ENCODE measurements around the gene SLC29A1. TPM values are rescaled to one million over a fixed set of nuclear protein-coding genes. Genes with fewer than 3 reads are reported as not detected.

SLC29A1 gene
- total RNA-seq, 1 donor = 23.6 TPM

- DNase-seq (ENCODE audit: low read depth) = no peak
- no peak overlapping the region for H3K4me3 ChIP-seq (ENCODE audit: low read depth, low read length)
- TF ChIP-seq, protein P1, sequence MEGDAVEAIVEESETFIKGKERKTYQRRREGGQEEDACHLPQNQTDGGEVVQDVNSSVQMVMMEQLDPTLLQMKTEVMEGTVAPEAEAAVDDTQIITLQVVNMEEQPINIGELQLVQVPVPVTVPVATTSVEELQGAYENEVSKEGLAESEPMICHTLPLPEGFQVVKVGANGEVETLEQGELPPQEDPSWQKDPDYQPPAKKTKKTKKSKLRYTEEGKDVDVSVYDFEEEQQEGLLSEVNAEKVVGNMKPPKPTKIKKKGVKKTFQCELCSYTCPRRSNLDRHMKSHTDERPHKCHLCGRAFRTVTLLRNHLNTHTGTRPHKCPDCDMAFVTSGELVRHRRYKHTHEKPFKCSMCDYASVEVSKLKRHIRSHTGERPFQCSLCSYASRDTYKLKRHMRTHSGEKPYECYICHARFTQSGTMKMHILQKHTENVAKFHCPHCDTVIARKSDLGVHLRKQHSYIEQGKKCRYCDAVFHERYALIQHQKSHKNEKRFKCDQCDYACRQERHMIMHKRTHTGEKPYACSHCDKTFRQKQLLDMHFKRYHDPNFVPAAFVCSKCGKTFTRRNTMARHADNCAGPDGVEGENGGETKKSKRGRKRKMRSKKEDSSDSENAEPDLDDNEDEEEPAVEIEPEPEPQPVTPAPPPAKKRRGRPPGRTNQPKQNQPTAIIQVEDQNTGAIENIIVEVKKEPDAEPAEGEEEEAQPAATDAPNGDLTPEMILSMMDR (IDR thresholded peaks at IDR 0.05; ENCODE audit: insufficient read depth, low read length) = no peak
Measured at GRCh38 chr6:44203955-44204354, 19.4 kb upstream of the SLC29A1 start.

DNA sequence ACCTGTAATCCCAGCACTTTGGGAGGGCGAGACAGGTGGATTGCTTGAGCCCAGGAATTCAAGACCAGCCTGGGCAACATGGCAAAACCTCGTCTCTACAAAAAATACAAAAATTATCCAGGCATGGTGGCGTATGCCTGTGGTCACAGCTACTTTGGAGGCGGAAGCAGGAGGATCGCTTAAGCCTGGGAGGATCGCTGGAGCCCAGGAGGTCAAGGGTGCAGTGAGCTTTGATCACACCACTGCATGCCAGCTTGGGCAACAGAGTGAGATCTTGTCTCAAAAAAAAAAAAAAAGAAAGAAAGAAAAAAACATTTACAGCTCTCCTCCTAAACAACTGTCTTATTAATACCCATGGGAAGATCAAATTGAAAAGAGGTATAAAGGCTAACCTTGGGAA lies 15.4 kb upstream of the SLC29A1 start:
- TF ChIP-seq, protein P1 (IDR thresholded peaks at IDR 0.05; ENCODE audit: insufficient read depth, low read length) = no peak
- no peak overlapping the region for H3K4me3 ChIP-seq (ENCODE audit: low read depth, low read length)
- no peak for DNase-seq (ENCODE audit: low read depth)

GRCh38 chr6:44211284-44211683 lies 12.1 kb upstream of the SLC29A1 start:
- DNase-seq (ENCODE audit: low read depth) = no peak
- no peak overlapping the region for H3K4me3 ChIP-seq (ENCODE audit: low read depth, low read length)
- TF ChIP-seq, protein P1 (IDR thresholded peaks at IDR 0.05; ENCODE audit: insufficient read depth, low read length) = no peak

DNA sequence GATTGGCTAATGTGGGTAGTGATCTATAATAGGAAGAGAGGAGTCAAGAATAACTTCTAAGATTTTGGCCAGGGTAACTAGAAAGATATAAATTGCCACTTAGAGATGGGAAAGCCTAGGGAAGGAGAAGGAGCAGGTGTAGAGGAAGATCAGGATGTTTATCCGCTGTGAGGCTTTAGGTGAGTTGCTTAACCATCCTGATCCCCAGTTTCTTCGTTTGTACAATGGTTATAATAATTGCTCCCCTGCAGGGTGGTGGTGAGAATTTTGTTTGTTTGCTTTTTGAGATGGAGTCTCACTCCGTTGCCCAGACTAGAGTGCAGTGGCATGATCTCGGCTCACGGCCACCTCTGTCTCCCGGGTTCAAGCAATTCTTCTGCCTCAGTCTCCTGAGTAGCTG lies 9.1 kb upstream of the SLC29A1 start:
- H3K4me3 ChIP-seq (ENCODE audit: low read depth, low read length) = no peak overlapping the region
- TF ChIP-seq, protein P1 (IDR thresholded peaks at IDR 0.05; ENCODE audit: insufficient read depth, low read length) = no peak
- no peak for DNase-seq (ENCODE audit: low read depth)

DNA sequence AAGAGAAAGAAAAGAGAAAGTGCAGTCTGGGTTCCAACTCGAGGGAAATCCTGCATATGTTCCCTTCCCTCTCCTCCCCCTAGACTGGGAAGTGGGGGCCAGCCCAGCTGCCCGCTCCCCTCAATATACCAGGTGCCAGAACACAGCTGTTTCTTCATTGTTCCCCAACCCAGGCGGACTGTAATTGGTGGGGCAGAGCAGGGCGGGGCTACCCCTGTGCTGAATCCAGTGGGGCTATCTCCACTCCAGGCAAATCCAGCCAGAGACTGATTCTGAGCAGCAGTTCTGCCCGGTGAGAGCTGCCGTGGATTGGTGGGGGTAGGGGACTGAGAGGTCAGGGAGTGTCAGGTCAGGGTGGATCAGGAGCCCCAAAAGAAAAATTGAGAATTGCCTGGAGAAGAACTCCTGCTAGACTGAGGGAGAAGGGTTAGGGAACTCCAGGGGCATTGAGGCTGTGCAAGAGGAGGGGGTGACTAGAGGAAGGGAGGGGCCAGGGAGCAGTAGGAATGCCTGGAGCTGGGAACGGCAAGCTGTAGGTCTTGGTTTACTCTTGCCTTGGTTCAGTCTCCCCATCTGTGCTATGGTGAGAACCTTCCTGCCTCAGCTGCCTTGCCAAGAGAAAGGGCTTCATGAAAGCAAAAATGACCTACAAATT lies 6.6 kb upstream of the SLC29A1 start, which contains the start of gene MYMX:
TSS of gene MYMX (plus strand) at position 250 of the 655 bp plus-strand sequence. CDS start 546 bp downstream, outside the sequence.
- no peak within 1 kb of the TSS for H3K4me3 ChIP-seq (ENCODE audit: low read depth, low read length)
- no peak for DNase-seq (ENCODE audit: low read depth)
- TF ChIP-seq, protein P1 (IDR thresholded peaks at IDR 0.05; ENCODE audit: insufficient read depth, low read length) = no peak

DNA sequence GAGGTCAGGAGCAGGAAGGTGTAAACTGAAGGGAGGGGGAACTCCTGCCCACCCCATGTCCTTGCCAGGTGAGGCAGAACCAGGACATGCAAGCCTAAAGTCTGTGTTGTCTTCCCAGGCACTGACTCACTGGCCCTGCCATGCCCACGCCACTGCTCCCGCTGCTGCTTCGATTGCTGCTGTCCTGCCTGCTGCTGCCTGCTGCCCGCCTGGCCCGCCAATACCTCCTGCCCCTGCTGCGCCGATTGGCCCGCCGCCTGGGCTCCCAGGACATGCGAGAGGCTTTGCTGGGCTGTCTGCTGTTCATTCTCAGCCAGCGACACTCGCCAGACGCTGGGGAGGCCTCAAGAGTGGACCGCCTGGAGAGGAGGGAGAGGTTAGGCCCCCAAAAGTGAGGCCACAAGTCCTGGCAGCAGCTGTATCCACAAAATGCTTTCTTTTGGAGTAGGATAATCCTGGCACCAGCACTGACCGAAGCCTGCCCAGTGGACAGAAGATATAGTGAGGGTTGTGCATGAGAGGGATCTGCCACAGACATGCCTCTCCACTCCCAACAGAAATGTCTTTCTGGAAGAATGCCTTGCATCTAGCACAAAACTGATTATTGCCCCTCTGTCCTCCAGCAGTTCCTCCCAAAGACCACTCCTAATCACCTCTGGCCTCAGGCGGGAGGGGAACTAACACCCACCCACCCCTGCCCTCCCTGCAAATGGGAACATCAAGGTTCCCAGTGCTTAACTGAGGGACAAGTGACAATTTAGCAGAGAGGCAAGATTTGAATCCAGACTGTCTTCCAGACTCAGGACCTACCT lies 5.9 kb upstream of the SLC29A1 start:
- TF ChIP-seq, protein P1 (IDR thresholded peaks at IDR 0.05; ENCODE audit: insufficient read depth, low read length) = no peak
- H3K4me3 ChIP-seq (ENCODE audit: low read depth, low read length) = no peak overlapping the region
- no peak for DNase-seq (ENCODE audit: low read depth)

Data from fibroblast of the aortic adventitia (primary cell).